BE2C (cell line): Measurements from ENCODE around the gene USP7. TPM values are rescaled to one million over a fixed set of nuclear protein-coding genes. Genes with fewer than 3 reads are reported as not detected.
A peak's percentile ranks its signal among the peaks of the same experiment; 100 is the strongest.

ENCODE experiments used
- DNase-seq: peaks from one replicate; pipeline ENCODE4 v3.0.0-alpha.2; 2020
- H3K27me3 ChIP-seq: fragments of 250-450 bp; sonication (Bioruptor Pico); 2 replicates; pipeline ENCODE4 v1.5.1; 2020; ENCODE audit warnings: mild to moderate bottlenecking
- H3K36me3 ChIP-seq: fragments of 250-450 bp; sonication (Bioruptor Pico); 2 replicates; pipeline ENCODE4 v1.5.1; 2020; ENCODE audit warnings: mild to moderate bottlenecking
- H3K4me1 ChIP-seq: fragments of 250-450 bp; sonication (Bioruptor Pico); 2 replicates; pipeline ENCODE4 v1.5.1; 2020
- H3K4me3 ChIP-seq: 2 replicates; pipeline ENCODE4 v1.5.1; 2011; ENCODE audit warnings: low read depth, low read length
- H3K9me3 ChIP-seq: fragments of 250-450 bp; sonication (Bioruptor Pico); 2 replicates; pipeline ENCODE4 v1.5.1; 2020
- polyA plus RNA-seq: library from polyadenylated mRNA; unstranded; fragments of >200 nt; gene quantifications from one replicate; pipeline ENCODE4 v1.2.1, GENCODE V29; 2012; ENCODE audit warnings: low read depth, missing spikeins; ENCODE audit not compliant: insufficient read length, insufficient read depth
- TF ChIP-seq, protein P1 (sequence below): IDR thresholded peaks from 2 replicates; pipeline ENCODE4 v1.5.1; 2012; ENCODE audit warnings: mild to moderate bottlenecking, low read depth, low read length

USP7 gene
- polyA plus RNA-seq, result 70.9 TPM

DNA sequence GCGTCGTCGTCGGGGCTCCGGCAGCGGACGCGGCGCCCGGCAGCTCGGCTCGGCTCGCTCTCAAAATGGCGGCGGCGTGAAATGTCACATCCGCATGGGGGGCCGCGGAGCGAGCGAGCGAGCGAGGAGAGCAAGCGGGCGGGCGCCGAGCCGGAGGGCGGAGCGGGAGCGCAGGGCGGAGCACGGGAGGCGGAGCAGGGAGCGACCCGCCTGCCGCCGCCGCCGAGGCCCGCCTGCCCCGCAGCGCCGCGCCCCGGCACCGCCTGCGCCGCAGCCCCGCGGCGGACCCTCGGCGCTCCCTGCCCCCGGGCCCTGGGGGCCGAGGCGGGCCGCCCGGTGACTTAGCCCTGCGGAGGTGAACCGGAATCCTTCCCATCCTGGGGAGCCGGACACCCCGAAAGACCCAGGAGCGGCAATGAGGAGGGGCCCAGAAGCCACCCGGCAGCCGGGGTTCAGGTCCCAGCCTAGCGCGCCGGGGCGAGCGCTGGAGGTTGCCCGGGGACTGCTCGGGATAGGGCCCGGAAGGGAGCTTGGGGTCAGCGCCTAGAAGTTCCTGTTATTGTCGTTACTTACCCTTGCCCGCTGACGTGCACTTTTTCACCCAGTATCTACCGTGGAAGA is at the start of gene USP7:
Gene USP7 (minus strand): TSS at position 86 of the 621 bp plus-strand sequence. CDS start 621 bp downstream, outside the sequence.
- peak; percentile 96 for DNase-seq
- Histone ChIP-seq H3K4me3 (peak within 1 kb of the TSS; percentile 90), H3K4me1 (peaks cover 19% of the 10 kb centered on the region), H3K36me3 (peaks cover 5% of the 10 kb centered on the region), H3K27me3 (no peaks in the 10 kb centered on the region), H3K9me3 (no peaks in the 10 kb centered on the region)
- TF ChIP-seq, protein P1, sequence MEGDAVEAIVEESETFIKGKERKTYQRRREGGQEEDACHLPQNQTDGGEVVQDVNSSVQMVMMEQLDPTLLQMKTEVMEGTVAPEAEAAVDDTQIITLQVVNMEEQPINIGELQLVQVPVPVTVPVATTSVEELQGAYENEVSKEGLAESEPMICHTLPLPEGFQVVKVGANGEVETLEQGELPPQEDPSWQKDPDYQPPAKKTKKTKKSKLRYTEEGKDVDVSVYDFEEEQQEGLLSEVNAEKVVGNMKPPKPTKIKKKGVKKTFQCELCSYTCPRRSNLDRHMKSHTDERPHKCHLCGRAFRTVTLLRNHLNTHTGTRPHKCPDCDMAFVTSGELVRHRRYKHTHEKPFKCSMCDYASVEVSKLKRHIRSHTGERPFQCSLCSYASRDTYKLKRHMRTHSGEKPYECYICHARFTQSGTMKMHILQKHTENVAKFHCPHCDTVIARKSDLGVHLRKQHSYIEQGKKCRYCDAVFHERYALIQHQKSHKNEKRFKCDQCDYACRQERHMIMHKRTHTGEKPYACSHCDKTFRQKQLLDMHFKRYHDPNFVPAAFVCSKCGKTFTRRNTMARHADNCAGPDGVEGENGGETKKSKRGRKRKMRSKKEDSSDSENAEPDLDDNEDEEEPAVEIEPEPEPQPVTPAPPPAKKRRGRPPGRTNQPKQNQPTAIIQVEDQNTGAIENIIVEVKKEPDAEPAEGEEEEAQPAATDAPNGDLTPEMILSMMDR, result no peak

DNA sequence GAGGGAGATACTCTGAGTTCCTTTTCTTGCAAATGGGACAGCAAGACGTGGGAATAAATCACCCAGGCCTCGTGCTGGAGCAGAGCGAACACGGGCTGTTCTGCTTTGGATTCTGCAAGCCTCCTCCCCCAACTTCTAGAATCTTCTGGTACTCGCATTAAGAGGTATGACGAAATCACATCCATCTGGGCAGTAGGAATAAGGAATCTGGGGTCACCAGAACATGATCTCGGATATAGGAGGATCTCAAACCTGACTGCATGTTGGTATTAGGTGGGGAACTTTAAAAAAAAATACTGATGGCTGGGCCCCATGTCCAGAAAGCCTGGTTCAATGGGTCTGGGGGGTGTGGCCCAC is 49.8 kb upstream of the USP7 start:
- H3K27me3 ChIP-seq, result no peaks in the 10 kb centered on the region
- TF ChIP-seq, protein P1, result no peak
- H3K9me3 ChIP-seq, result no peaks in the 10 kb centered on the region
- no peaks in the 10 kb centered on the region for H3K36me3 ChIP-seq
- no peaks in the 10 kb centered on the region for H3K4me1 ChIP-seq
- DNase-seq, result no peak
- H3K4me3 ChIP-seq, result no peak overlapping the region

DNA sequence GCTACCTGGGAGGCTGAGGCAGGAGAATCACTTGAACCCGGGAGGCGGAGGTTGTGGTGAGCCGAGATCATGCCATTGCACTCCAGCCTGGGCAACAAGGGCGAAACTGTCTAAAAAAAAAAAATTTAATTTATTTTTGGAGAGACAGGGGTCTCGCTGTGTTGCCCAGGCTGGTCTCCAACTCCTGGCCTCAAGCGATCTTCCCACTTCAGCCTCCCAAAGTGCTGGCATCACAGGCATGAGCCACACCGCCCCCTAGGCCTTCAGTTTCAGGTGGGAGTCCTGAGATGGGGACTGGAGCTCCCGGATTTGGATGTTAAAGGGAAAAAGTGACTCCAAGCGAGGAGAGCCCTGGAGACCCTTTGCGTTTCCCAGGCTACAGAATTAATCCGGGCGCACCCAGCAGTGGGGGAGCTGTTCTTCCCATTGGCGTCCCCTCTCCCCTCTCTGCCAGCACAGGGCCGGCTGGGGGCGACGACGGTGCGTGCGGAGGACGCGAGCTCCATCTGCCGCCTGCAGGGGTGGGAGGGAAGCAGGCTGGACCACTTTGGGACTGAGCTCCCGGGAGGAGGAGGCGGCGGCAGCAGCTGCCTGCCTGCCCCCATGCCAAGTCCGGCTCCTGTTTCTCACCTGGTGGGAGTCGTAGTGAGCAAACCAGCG is 49.3 kb upstream of the USP7 start:
- H3K27me3 ChIP-seq, result no peaks in the 10 kb centered on the region
- no peaks in the 10 kb centered on the region for H3K4me1 ChIP-seq
- H3K9me3 ChIP-seq, result no peaks in the 10 kb centered on the region
- peak; percentile 70 for DNase-seq
- TF ChIP-seq, protein P1, result peak; percentile 32; the same call in 1 of the 2 replicates
- H3K4me3 ChIP-seq, result no peak overlapping the region
- H3K36me3 ChIP-seq, result no peaks in the 10 kb centered on the region

DNA sequence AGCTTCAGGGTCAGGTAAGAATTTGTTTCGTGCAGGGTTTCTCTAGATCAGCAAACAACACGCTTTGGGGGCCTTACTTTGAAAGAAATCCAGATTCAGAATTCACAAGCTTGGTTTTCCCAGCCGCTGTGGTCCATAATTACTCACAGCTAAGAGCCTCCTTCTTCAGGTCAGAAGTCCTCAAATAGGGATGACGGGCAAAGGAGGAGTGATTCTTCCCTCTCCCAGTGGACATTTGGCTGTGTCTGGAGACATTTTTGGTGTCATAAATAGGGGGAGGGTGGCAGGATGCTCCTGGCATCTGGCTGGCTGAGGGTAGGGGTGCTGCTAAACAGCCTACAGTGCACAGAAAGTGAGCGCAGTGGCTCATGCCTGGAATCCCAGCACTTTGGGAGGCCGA is 48.6 kb upstream of the USP7 start:
- no peaks in the 10 kb centered on the region for H3K9me3 ChIP-seq
- H3K4me1 ChIP-seq, result no peaks in the 10 kb centered on the region
- no peak overlapping the region for H3K4me3 ChIP-seq
- no peaks in the 10 kb centered on the region for H3K36me3 ChIP-seq
- TF ChIP-seq, protein P1, result no peak
- DNase-seq, result no peak
- H3K27me3 ChIP-seq, result no peaks in the 10 kb centered on the region

DNA sequence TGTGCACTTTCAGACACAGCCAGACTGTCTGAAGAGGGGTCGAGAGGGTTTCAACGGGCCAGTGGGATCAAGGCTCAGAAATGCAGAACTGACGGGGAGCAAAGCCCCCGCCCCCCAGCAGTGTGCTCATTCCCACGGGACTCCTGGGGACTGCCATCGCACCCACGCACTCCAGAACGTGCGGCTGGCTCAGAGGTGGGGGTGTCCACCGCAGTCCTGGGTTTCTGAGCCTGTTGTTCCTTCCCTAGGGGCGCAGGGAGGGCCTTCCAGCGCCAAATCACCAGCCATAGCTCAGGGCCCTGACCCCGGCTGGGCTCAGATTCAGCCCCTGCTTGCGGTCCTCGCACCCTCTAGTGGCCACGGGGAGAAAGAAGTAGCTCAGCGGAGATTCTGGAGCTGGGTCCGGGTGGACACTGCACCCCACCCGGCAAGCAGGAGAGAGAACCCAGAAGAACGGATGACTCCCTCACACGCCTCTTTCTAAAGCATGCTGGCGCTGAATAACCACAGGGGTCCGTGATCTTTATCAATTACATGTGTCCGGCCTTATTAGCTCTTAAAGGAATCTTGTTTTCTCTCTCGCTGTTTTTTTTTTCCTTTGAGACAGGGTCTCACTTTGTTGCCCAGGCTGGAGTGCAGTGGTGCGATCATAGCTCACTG is 45.0 kb upstream of the USP7 start:
- Histone ChIP-seq H3K9me3 (no peaks in the 10 kb centered on the region), H3K4me1 (no peaks in the 10 kb centered on the region), H3K27me3 (no peaks in the 10 kb centered on the region), H3K4me3 (peak overlapping the region; percentile 36), H3K36me3 (no peaks in the 10 kb centered on the region)
- TF ChIP-seq, protein P1, result peak; percentile 88
- DNase-seq, result peak; percentile 88
